GM12878 (cell line): ENCODE measurements around the gene KCNAB3. TPM values are rescaled to one million over a fixed set of nuclear protein-coding genes. Genes with fewer than 3 reads are reported as not detected.

Source experiments
- ATAC-seq: fragments of 200-7000 bp; cut with Tn5 transposase; 3 replicates; pipeline ENCODE4 v1.9.1; 2020; ENCODE audit warnings: mild to moderate bottlenecking, moderate library complexity
- BruUV-seq: library from RNA; stranded (reverse); fragments of 400-500 nt; replicated peaks from 2 replicates; lab custom pipeline; 2021; lab: Mats Ljungman, UMichigan
- CTCF ChIA-PET: fragments of 300-600 bp; sonication (Branson Sonifier 250); formaldehyde crosslinking; extraction: SDS; loops from one replicate; lab custom pipeline; 2021; ENCODE audit warnings: inconsistent platforms; lab: Yijun Ruan, JAX
- POLR2A ChIA-PET: fragments of 350-600 bp; formaldehyde crosslinking; extraction: SDS; loops from one replicate; lab custom pipeline; 2021; ENCODE audit warnings: inconsistent platforms; lab: Charles Lee
- RAD21 ChIA-PET: fragments of 300-600 bp; sonication (Branson Sonifier 250); formaldehyde crosslinking; loops from one replicate; lab custom pipeline; 2023; ENCODE audit warnings: antibody characterized with exemption; ENCODE audit not compliant: unreplicated experiment; lab: Charles Lee
- SMC1A ChIA-PET: fragments of 300-600 bp; sonication (Branson Sonifier 250); formaldehyde crosslinking; loops from one replicate; lab custom pipeline; 2023; ENCODE audit not compliant: unreplicated experiment, uncharacterized antibody; lab: Charles Lee
- DNase-seq: peaks from one replicate; pipeline ENCODE4 v3.0.0-alpha.2; 2011; ENCODE audit warnings: low read depth, low spot score
- FAIRE-seq: peaks from 3 replicates; lab custom pipeline; 2011; peaks lifted over from hg19 to GRCh38; lab: Jason Lieb, UNC
- H2AFZ ChIP-seq: 2 replicates; pipeline ENCODE4 v1.6.0; 2011; ENCODE audit warnings: low read depth, low read length, control low read depth; ENCODE audit not compliant: control insufficient read depth
- H3K27ac ChIP-seq: 2 replicates; pipeline ENCODE4 v1.5.1; 2011; ENCODE audit warnings: control low read depth; ENCODE audit not compliant: control insufficient read depth, insufficient read depth
- H3K27me3 ChIP-seq, 2 experiments: replicated peaks in 1 of 2; 2 replicates each; pipeline versions ENCODE4 v1.6.0 to v1.6.1; 2011; ENCODE audit warnings: low read length in 1 of 2; ENCODE audit not compliant: control insufficient read depth in 2 of 2, insufficient read depth in 2 of 2
- H3K36me3 ChIP-seq, 2 experiments: 2 replicates each; pipeline ENCODE4 v1.5.1; 2011; ENCODE audit warnings: low read length in 1 of 2; ENCODE audit not compliant: control insufficient read depth in 2 of 2, insufficient read depth in 2 of 2
- H3K4me1 ChIP-seq: 2 replicates; pipeline ENCODE4 v1.6.1; 2011; ENCODE audit warnings: mild to moderate bottlenecking, low read length, moderate library complexity, mixed read lengths; ENCODE audit not compliant: control insufficient read depth, insufficient read depth
- H3K4me2 ChIP-seq: 2 replicates; pipeline ENCODE4 v1.6.0; 2011; ENCODE audit warnings: control low read depth; ENCODE audit not compliant: control insufficient read depth, insufficient read depth
- H3K4me3 ChIP-seq: fragments of 200-600 bp; sonication (generic); 2 replicates; pipeline ENCODE4 v1.5.1; 2016
- H3K79me2 ChIP-seq: 2 replicates; pipeline ENCODE4 v1.6.0; 2011; ENCODE audit warnings: low read length; ENCODE audit not compliant: control insufficient read depth, insufficient read depth
- H3K9ac ChIP-seq: 2 replicates; pipeline ENCODE4 v1.8.0; 2011; ENCODE audit warnings: low read length, control low read depth, mixed read lengths; ENCODE audit not compliant: control insufficient read depth, insufficient read depth
- H3K9me3 ChIP-seq: replicated peaks from 3 replicates; pipeline ENCODE4 v1.5.1; 2011; ENCODE audit warnings: mild to moderate bottlenecking, low read length; ENCODE audit not compliant: control insufficient read depth, insufficient read depth
- H4K20me1 ChIP-seq: 2 replicates; pipeline ENCODE4 v1.6.0; 2011; ENCODE audit not compliant: control insufficient read depth, insufficient read depth
- BHLHE40 ChIP-seq, 2 experiments: fragments of 450-650 bp in 1 of 2; IDR thresholded peaks; 2 replicates each; pipeline ENCODE4 v1.6.1; 2011 to 2017; ENCODE audit warnings: low read depth in 2 of 2, borderline replicate concordance in 1 of 2, improper control_type of control experiment in 1 of 2, low read length in 1 of 2, mild to moderate bottlenecking in 1 of 2
- BRCA1 ChIP-seq: IDR thresholded peaks from 2 replicates; pipeline ENCODE4 v1.6.1; 2011; ENCODE audit warnings: low read depth, low read length, improper control_type of control experiment
- CREB1 ChIP-seq: IDR thresholded peaks from 2 replicates; pipeline ENCODE4 v1.6.1; 2012; ENCODE audit warnings: low read depth, mild to moderate bottlenecking, inconsistent platforms
- MYC ChIP-seq: IDR thresholded peaks from 2 replicates; pipeline ENCODE4 v1.6.1; 2011; ENCODE audit warnings: mild to moderate bottlenecking, low read length, moderate library complexity, inconsistent platforms; ENCODE audit not compliant: insufficient read depth, insufficient replicate concordance, insufficient read length, severe bottlenecking
- PBX3 ChIP-seq: IDR thresholded peaks from 2 replicates; pipeline ENCODE4 v1.6.1; 2011; ENCODE audit warnings: mild to moderate bottlenecking, low read depth, low read length, moderate library complexity; ENCODE audit not compliant: insufficient replicate concordance
- POLR2A ChIP-seq: IDR thresholded peaks from 2 replicates; pipeline ENCODE4 v1.6.1; 2011; ENCODE audit warnings: low read depth, mild to moderate bottlenecking, low read length
- RCOR1 ChIP-seq: conservative IDR thresholded peaks from 2 replicates; pipeline ENCODE4 v1.6.1; 2012; ENCODE audit warnings: low read depth, low read length, improper control_type of control experiment
- REST ChIP-seq: IDR thresholded peaks from 2 replicates; pipeline ENCODE4 v1.6.1; 2012; ENCODE audit warnings: mild to moderate bottlenecking, low read depth, low read length
- RFX5 ChIP-seq: IDR thresholded peaks from 2 replicates; pipeline ENCODE4 v1.6.1; 2011; ENCODE audit warnings: low read depth, low read length, improper control_type of control experiment
- SKIL ChIP-seq: fragments of 450-650 bp; IDR thresholded peaks from 2 replicates; pipeline ENCODE4 v1.6.1; 2017; ENCODE audit warnings: mild to moderate bottlenecking, low read depth, inconsistent platforms; ENCODE audit not compliant: poor library complexity, severe bottlenecking
- SREBF1 ChIP-seq: IDR thresholded peaks from 2 replicates; pipeline ENCODE4 v1.6.1; 2012; ENCODE audit warnings: mild to moderate bottlenecking, low read length
- SREBF2 ChIP-seq: IDR thresholded peaks from 2 replicates; pipeline ENCODE4 v1.6.1; 2012; ENCODE audit warnings: mild to moderate bottlenecking, low read length
- STAT1 ChIP-seq: fragments of 450-650 bp; conservative IDR thresholded peaks from 2 replicates; pipeline ENCODE4 v1.6.1; 2014; ENCODE audit warnings: antibody characterized with exemption, mild to moderate bottlenecking
- WGBS: methylation state at CpG from one replicate; pipeline ENCODE4 v1.1.6; 2016; ENCODE audit warnings: low lambda C conversion rate; ENCODE audit not compliant: insufficient replicate concordance, insufficient coverage; ENCODE audit errors: missing lambda C conversion rate; 5-methylcytosine and 5-hydroxymethylcytosine counted together
- in situ Hi-C: fragments of 300-500 bp; cut with MboI; formaldehyde crosslinking; loops from 9 replicates; pipeline ENCODE4 v1.14.3; 2018; ENCODE audit warnings: mixed read lengths
- intact Hi-C: fragments of 100-400 bp; cut with micrococcal nuclease; formaldehyde crosslinking; loops from one replicate; pipeline ENCODE4 v1.14.2; 2022; ENCODE audit not compliant: unreplicated experiment
- polyA plus RNA-seq, 11 experiments: library from polyadenylated mRNA; depleted of rRNA in 4 of 11; unstranded in 6 of 11; stranded (reverse) in 5 of 11; fragments of >200 nt; fragmentation: Nextera tagmentation in 4 of 11; fragmentation: Illumina TruSeq in 1 of 11; extraction: Ambion mirVana in 4 of 11; extraction: Trizol in 1 of 11; gene quantifications; 1 replicate in 1 of 11; 2 replicates in 10 of 11; pipeline versions ENCODE4 v1.2.1 to v1.2.3, GENCODE V29; 2011 to 2016; ENCODE audit warnings: inconsistent platforms in 2 of 11, missing spikeins in 2 of 11, low read depth in 1 of 11
- total RNA-seq, 4 experiments: library from RNA; depleted of rRNA in 3 of 4; stranded (reverse); fragments of >200 nt in 3 of 4; fragmentation: Illumina TruSeq in 1 of 4; extraction: Trizol in 1 of 4; gene quantifications; 2 replicates each; pipeline versions ENCODE4 v1.2.1 to v1.2.3, GENCODE V29; 2013 to 2021

Gene KCNAB3
- total and polyA plus RNA-seq, 10 of the 15 experiments (the other 5 are each of a cell fraction or from before 2014, with no cell fraction given) = 0.22 to 7.9 (median 1.8) TPM

- H3K79me2 ChIP-seq = peaks cover 31% of the 10 kb centered on the region
- no peaks in the 10 kb centered on the region for H4K20me1 ChIP-seq
- ATAC-seq (peak; percentile 92), DNase-seq (peak; percentile 98), FAIRE-seq (peak; percentile 96)
- in situ Hi-C loops (no loop called here), intact Hi-C loops (loop anchor here (5.0 kb wide), 1 partner anchor 55 kb away; no protein-coding TSS in a partner anchor)
- peak within 1 kb of the TSS; percentile 97 for H2AFZ ChIP-seq
- H3K27me3 ChIP-seq = no peaks in the 10 kb centered on the region
- BruUV-seq = no TSS peak
- ChIA-PET RAD21 (interaction anchor here (0.6 to 2.8 kb wide), 19 partner anchors 9 to 258 kb away, joined by 3 to 14 read pairs (median 4); partner anchors contain the start of genes BORCS6, NAA38 and RNF227), SMC1A (interaction anchor here (0.9 to 4.7 kb wide), 14 partner anchors 13 to 187 kb away, joined by 3 to 25 read pairs (median 6); partner anchors contain the start of genes NAA38 and RNF227), POLR2A (interaction anchor here (0.6 to 3.4 kb wide), 22 partner anchors 8 to 363 kb away, joined by 3 to 27 read pairs (median 4); partner anchors contain the start of genes NAA38, RNF227 and SLC25A35), CTCF (interaction anchor here (0.5 to 8.9 kb wide), 18 partner anchors 12 to 263 kb away, joined by 3 to 76 read pairs (median 4); partner anchors contain the start of genes CYB5D1, NAA38 and RNF227)
- H3K27ac ChIP-seq = peak within 1 kb of the TSS; percentile 96
- under 1% methylated on average over 51 of the region's 55 CpGs for WGBS
- peak within 1 kb of the TSS; percentile 100 for H3K4me3 ChIP-seq
- H3K4me1 ChIP-seq = peaks cover 8% of the 10 kb centered on the region
- no peaks in the 10 kb centered on the region for H3K9me3 ChIP-seq
- H3K9ac ChIP-seq = peak within 1 kb of the TSS; percentile 97
- H3K36me3 ChIP-seq = peaks cover 0 to 3% of the 10 kb centered on the region in 2 experiments; a peak in 2 of 4 replicates
- peak within 1 kb of the TSS; percentile 58 for H3K4me2 ChIP-seq
- peak; percentile 58 for TF ChIP-seq RFX5
- TF ChIP-seq BRCA1 = peak; percentile 66
- TF ChIP-seq RCOR1 = 0 out of 2 replicates have a peak, but pooled peaks have one; percentile 46
- no peak for TF ChIP-seq MYC
- peak; percentile 95 for TF ChIP-seq CREB1
- no peak for TF ChIP-seq STAT1
- TF ChIP-seq POLR2A = peak; percentile 92
- peak; percentile 51; the same call in 1 of the 2 replicates for TF ChIP-seq SREBF2
- no peak for TF ChIP-seq REST
- TF ChIP-seq SREBF1 = peak; percentile 41; the same call in 1 of the 2 replicates
- peak; percentile 43 for TF ChIP-seq SKIL
- TF ChIP-seq PBX3 = peak; percentile 88
- peak; percentile 20 to 76; a peak in 3 of 4 replicates for TF ChIP-seq BHLHE40 (IDR thresholded peaks at IDR 0.05; ENCODE audit: borderline replicate concordance in 1 of 2, low read depth in 2 of 2, low read length in 1 of 2)
Observed at GRCh38 chr17:7931709-7932482, 2.2 kb upstream of the KCNAB3 start, which contains the start of the genes CNTROB and TRAPPC1. TSS of gene CNTROB (plus strand) at chr17:7932206. CDS start at chr17:7933080, 874 bp downstream. TSS of gene TRAPPC1 (minus strand) at chr17:7931946. CDS start at chr17:7931829, 117 bp downstream.
